Prostate gland (tissue), 2 donors: ENCODE data around the gene FAM98A.

Experiments used
- CTCF ChIP-seq, 4 experiments: fragments of 200-600 bp in 2 of 4; fragments of 450-650 bp in 2 of 4; sonication (generic) in 2 of 4; IDR thresholded peaks; 1 replicate in 3 of 4; 2 replicates in 1 of 4; pipeline ENCODE4 v1.5.1; 2016 to 2019; ENCODE audit warnings: antibody characterized with exemption in 4 of 4, mild to moderate bottlenecking in 2 of 4, moderate library complexity in 2 of 4
- POLR2AphosphoS5 ChIP-seq: sonication (generic); formaldehyde crosslinking; IDR thresholded peaks from one replicate; pipeline ENCODE4 v1.6.1; 2017; ENCODE audit warnings: antibody characterized with exemption

- TF ChIP-seq POLR2AphosphoS5 (no peak), CTCF (IDR thresholded peaks at IDR 0.05) (no peak)
Observed at GRCh38 chr2:33603416-33603815, 4.3 kb upstream of the FAM98A start.
